ENCODE results near the gene RACK1. TPM values are rescaled to one million over a fixed set of nuclear protein-coding genes. Genes with fewer than 3 reads are reported as not detected.
"Not testable (repeated sequence)": the region's sequence is repeated elsewhere in the genome, so short reads cannot be mapped to it uniquely, and the experiment has no call there.

The RACK1 gene
- total RNA-seq, 1 donor from 2014 or later, result 2,747 TPM

DNA sequence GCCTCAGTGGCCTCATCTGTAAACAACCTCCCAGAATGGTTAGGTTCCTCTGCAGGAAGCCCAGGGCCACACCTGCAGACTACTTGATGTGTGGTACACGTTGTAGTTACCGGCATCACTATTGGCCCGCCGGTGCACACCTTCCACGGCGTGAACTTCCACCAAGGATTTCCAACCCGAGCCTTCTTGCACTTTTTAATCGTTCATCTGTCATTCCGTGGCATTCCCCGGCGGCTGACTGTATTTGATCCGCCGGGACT lies 26.0 kb downstream of the RACK1 start:
- TF ChIP-seq, protein P1, sequence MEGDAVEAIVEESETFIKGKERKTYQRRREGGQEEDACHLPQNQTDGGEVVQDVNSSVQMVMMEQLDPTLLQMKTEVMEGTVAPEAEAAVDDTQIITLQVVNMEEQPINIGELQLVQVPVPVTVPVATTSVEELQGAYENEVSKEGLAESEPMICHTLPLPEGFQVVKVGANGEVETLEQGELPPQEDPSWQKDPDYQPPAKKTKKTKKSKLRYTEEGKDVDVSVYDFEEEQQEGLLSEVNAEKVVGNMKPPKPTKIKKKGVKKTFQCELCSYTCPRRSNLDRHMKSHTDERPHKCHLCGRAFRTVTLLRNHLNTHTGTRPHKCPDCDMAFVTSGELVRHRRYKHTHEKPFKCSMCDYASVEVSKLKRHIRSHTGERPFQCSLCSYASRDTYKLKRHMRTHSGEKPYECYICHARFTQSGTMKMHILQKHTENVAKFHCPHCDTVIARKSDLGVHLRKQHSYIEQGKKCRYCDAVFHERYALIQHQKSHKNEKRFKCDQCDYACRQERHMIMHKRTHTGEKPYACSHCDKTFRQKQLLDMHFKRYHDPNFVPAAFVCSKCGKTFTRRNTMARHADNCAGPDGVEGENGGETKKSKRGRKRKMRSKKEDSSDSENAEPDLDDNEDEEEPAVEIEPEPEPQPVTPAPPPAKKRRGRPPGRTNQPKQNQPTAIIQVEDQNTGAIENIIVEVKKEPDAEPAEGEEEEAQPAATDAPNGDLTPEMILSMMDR (conservative IDR thresholded peaks at IDR 0.05; ENCODE audit: low read depth, low read length), result no peak
- no peak for DNase-seq (ENCODE audit: low read depth)

DNA sequence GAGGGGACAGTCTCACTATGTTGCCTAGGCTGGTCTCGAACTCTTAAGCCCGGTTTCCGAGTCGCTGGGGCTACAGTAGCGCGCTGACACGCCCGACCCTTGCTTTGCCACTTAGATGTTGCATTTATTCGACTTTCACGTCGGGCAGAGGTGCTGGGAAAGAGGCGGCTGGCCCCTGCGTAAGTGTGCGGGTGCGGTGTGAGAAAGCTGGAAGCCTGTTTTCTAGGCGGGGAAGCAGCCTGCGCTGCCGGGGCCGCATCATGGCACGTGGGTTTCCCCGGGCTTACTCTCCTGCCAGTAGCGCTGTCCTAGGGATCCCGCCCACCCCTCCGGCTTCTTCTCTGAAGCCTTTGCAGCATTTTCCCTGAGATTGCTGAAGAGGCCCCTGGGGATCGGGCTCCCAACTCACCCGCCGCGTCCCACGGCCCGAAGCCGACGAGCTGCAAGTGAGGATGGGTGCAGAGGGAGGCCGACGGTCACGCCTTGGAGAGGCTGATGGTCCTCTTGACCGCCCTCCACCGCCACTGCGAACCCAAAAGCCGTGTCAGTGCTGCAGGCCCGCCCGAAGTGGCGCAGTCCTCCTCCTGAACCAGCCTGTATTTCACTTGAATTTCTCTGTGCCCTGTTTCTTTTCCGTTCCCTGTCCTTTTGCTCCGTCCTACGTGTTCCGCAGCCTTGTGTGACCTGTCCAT lies 26.4 kb downstream of the RACK1 start:
- no peak for DNase-seq (ENCODE audit: low read depth)

More for the DNA sequence above, 26.0 kb downstream of the RACK1 start:
- H3K4me3 ChIP-seq (ENCODE audit: low read depth, low read length), result peak overlapping the region; percentile 54

DNA sequence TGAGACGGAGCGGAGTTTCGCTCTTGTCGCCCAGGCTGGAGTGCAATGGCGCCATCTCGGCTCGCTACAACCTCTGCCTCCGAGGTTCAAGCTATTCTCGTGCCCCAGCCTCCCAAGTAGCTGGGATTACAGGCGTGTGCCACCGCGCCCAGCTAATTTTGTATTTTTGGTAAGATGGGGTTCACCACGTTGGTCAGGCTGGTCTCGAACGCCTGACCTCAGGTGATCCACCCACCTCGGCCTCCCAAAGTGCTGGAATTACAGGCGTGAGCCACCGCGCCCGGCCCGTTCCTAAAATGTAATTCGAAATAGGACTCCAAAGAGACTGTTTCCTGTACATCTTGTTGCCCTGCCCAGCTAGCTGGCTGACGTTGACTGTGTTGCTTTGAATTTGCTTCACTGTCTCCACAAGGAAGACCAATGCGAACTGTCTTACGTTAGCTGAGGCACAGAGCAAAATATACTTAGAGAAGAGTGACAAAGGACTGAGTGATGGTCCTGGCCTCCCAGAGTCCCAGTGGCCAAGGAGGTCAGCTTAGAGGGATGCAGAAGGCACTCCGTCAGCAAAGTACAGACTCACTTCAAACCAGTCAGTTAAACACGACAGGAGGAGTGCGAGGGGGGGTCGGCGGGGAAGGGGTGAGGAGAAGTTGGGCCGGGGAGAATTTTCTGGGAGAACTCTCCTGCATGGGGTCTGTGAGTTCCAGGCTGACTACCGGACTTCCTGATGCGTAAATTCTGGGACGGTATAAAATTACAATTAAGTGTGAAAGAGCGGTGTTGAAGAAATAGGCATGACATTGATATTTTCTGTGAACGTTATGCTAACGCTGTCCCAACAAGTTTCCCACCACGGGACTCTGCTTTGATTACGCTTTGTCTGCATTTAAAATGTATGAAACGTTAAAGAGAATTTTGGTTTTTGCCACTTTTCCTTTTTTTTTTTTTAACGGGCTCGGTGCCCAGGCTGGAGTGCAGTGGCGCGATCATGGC lies 27.4 kb downstream of the RACK1 start:
- DNase-seq (ENCODE audit: low read depth), result no peak
- TF ChIP-seq, protein P1 (conservative IDR thresholded peaks at IDR 0.05; ENCODE audit: low read depth, low read length), result no peak
- peak overlapping the region; percentile 54 for H3K4me3 ChIP-seq (ENCODE audit: low read depth, low read length)

More for the DNA sequence above, 26.4 kb downstream of the RACK1 start:
- peak overlapping the region; percentile 54 for H3K4me3 ChIP-seq (ENCODE audit: low read depth, low read length)
- TF ChIP-seq, protein P1 (conservative IDR thresholded peaks at IDR 0.05; ENCODE audit: low read depth, low read length), result peak; percentile 19

DNA sequence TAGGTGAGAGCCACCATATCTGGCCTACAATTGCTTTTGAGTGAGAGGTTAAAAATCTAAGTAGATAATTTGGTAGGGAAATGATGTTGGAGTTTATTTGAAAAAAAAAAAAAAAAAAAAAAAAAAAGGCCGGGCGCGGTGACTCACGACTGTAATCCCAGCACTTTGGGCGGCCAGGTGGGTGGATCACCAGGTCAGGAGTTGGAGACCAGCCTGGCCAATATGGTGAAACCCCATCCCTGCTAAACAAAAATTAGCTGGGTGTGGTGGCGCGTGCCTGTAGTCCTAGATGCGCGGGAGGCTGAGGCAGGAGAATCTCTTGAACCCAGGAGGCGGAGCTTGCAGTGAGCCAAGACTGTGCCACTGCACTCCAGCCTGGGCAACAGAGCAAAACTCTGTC lies 29.5 kb downstream of the RACK1 start:
- DNase-seq (ENCODE audit: low read depth); H3K4me3 ChIP-seq (ENCODE audit: low read depth, low read length): not testable (repeated sequence)

DNA sequence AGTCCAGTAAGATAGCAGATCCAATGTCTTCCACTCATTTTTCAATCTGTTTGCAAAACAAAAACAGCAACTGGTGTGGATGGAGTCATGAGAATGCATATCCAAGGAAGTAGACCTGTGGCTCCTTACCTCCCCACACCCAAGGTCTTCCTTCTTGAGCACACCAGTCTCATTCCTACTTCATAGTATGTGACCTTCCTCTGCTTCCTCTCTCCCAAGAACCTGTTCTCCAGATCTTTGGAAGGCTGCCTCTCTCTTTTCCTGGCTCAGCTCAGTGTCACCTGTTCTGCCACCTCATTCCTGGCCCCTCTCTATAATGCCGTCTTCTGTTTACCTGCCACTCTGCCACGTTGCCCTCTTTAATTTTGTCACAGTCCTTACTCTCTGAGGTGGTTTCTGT lies 30.8 kb downstream of the RACK1 start:
- no peak overlapping the region for H3K4me3 ChIP-seq (ENCODE audit: low read depth, low read length)
- DNase-seq (ENCODE audit: low read depth), result no peak
- TF ChIP-seq, protein P1 (conservative IDR thresholded peaks at IDR 0.05; ENCODE audit: low read depth, low read length), result no peak

DNA sequence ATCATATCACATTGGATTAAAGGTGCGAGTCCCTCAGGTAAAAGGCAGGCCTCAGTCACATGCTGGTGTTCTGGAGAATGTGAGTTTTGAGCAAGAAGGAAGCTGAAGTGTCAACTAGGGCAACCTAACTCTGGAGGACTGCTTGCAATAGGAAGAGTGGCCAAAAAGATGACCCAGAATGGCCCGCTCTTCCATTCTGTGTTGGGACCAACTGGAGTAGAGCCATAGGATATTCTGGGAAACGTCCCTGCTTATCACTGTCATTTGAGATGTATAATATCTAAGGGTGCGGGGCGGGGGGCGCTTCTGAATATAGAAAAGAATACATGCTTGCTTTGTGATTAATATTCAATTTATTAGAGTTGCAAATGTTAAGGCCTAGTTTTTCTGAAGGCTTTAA lies 31.6 kb downstream of the RACK1 start:
- TF ChIP-seq, protein P1 (conservative IDR thresholded peaks at IDR 0.05; ENCODE audit: low read depth, low read length), result no peak
- H3K4me3 ChIP-seq (ENCODE audit: low read depth, low read length), result no peak overlapping the region
- DNase-seq (ENCODE audit: low read depth), result no peak

DNA sequence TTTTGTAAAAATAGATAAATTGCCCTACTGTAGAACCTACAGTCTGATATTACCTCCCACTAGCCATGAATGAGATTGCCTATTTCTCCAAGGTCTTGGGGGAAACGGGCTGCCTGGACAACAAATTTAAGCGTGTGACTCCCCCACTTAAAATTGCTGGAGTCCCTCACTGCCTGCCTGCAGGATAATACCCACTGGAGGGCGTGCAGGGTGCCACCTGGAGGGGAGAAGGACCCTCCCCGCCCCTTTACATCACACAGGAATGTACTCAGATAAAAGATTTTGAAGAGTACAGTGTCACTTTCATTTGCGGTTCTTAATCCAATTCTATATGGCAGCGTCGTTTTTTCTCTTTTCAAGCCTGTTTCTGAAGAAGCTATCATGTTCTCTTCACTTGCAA lies 32.5 kb downstream of the RACK1 start:
- no peak overlapping the region for H3K4me3 ChIP-seq (ENCODE audit: low read depth, low read length)
- TF ChIP-seq, protein P1 (conservative IDR thresholded peaks at IDR 0.05; ENCODE audit: low read depth, low read length), result no peak
- DNase-seq (ENCODE audit: low read depth), result no peak

DNA sequence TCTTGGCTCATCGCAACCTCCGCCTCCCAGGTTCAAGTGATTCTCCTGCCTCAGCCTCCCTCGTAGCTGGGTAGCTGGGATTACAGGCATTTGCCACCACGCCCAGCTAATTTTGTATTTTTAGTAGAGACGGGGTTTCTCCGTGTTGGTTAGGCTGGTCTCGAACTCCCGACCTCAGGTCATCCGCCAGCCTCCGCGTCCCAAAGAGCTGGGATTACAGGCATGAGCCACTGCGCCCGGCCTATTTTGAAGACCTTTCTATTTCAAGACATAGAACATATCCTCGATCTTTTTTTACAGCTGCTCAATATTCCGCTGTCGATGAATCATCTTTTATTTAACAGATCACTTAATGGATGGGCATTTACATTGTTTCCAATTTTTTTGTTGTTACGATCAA lies 33.0 kb downstream of the RACK1 start:
- not testable (repeated sequence) for H3K4me3 ChIP-seq (ENCODE audit: low read depth, low read length); DNase-seq (ENCODE audit: low read depth)

DNA sequence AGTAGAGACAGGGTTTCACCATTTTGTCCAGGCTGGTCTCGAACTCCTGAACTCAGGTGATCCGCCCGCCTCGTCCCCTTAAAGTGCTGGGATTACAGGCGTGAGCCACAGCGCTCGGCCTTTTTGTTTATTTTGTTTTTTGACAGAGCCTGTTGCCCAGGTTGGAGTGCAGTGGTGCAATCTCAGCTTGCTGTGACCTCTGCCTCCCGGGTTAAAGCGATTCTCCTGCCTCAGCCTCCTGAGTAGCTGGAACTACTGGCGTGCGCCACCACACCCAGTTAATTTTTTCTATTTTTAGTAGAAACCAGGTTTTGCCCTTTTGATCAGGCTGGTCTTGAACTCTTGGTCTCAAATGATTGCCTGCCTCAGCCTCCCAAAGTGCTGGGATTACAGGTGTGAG lies 33.6 kb downstream of the RACK1 start:
- H3K4me3 ChIP-seq (ENCODE audit: low read depth, low read length); DNase-seq (ENCODE audit: low read depth): not testable (repeated sequence)

DNA sequence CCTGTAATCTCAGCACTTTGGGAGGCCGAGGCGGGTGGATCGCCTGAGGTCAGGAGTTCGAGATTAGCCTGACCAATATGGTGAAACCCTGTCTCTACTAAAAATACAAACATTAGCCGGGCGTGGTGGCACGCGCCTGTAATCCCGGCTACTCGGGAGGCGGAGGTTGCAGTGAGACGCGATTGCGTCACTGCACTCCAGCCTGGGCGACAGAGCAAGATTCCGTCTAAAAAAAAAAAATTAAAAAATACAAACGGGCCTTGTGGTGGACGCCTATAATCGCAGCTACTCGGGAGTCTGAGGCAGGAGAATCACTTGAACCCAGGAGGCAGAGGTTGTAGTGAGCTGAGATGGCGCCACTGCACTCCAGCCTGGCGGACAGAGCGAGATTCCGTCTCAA lies 34.7 kb downstream of the RACK1 start:
- H3K4me3 ChIP-seq (ENCODE audit: low read depth, low read length); DNase-seq (ENCODE audit: low read depth): not testable (repeated sequence)

All from epithelial cell of proximal tubule (primary cell).